H1 (cell line): Measurements from ENCODE around the gene FAT3. TPM values are rescaled to one million over a fixed set of nuclear protein-coding genes. Genes with fewer than 3 reads are reported as not detected.
A peak's percentile ranks its signal among the peaks of the same experiment; 100 is the strongest.

Experiments
- CTCF ChIA-PET: fragments of 300-600 bp; sonication (Branson Sonifier 250); formaldehyde crosslinking; loops from one replicate; lab custom pipeline; 2021; ENCODE audit not compliant: partially characterized antibody; lab: Charles Lee
- POLR2A ChIA-PET: fragments of 300-600 bp; sonication (Branson Sonifier 250); formaldehyde crosslinking; loops from one replicate; lab custom pipeline; 2021; ENCODE audit warnings: inconsistent platforms; ENCODE audit not compliant: partially characterized antibody; lab: Charles Lee
- DNase-seq, 2 experiments: peaks; one replicate each; pipeline versions ENCODE4 v3.0.0 to v3.0.0-alpha.2; 2010 to 2022; ENCODE audit warnings: low spot score in 2 of 2, low read depth in 1 of 2, mixed read lengths in 1 of 2
- FAIRE-seq: peaks from 2 replicates; lab custom pipeline; 2011; peaks lifted over from hg19 to GRCh38; lab: Jason Lieb, UNC
- H2AFZ ChIP-seq: 2 replicates; pipeline ENCODE4 v1.8.1; 2012; ENCODE audit warnings: low read length, inconsistent platforms
- H2AK5ac ChIP-seq: 2 replicates; pipeline ENCODE4 v1.6.1; 2013; ENCODE audit warnings: low read depth, low read length
- H2BK120ac ChIP-seq: replicated peaks from 2 replicates; pipeline ENCODE3; 2013; ENCODE audit warnings: low read depth, low read length, inconsistent platforms
- H2BK12ac ChIP-seq: 2 replicates; pipeline ENCODE4 v1.6.1; 2013; ENCODE audit warnings: low read depth, low read length
- H2BK15ac ChIP-seq: 2 replicates; pipeline ENCODE4 v1.6.1; 2013; ENCODE audit warnings: low read length
- H2BK20ac ChIP-seq: 2 replicates; pipeline ENCODE4 v1.6.1; 2013; ENCODE audit warnings: low read length
- H2BK5ac ChIP-seq: 2 replicates; pipeline ENCODE4 v1.6.1; 2013; ENCODE audit warnings: low read depth, low read length
- H3K14ac ChIP-seq: 2 replicates; pipeline ENCODE4 v1.6.1; 2013; ENCODE audit warnings: inconsistent platforms; ENCODE audit not compliant: insufficient read length
- H3K18ac ChIP-seq: 2 replicates; pipeline ENCODE4 v1.6.1; 2013; ENCODE audit warnings: low read length; ENCODE audit errors: extremely low read depth
- H3K23ac ChIP-seq: 2 replicates; pipeline ENCODE4 v1.6.1; 2013; ENCODE audit warnings: inconsistent platforms; ENCODE audit not compliant: insufficient read length
- H3K23me2 ChIP-seq: 2 replicates; pipeline ENCODE4 v1.6.1; 2013; ENCODE audit warnings: low read depth, low read length
- H3K27ac ChIP-seq: 2 replicates; pipeline ENCODE4 v1.6.1; 2011; ENCODE audit warnings: low read depth, low read length, inconsistent platforms
- H3K27me3 ChIP-seq, 4 experiments: replicated peaks in 1 of 4; 1 replicate in 1 of 4; 2 replicates in 3 of 4; pipeline versions ENCODE4 v1.6.1 to v1.8.1; 2011 to 2013; ENCODE audit warnings: low read length in 3 of 4, mild to moderate bottlenecking in 3 of 4, inconsistent platforms in 2 of 4, mixed read lengths in 2 of 4, moderate library complexity in 1 of 4; ENCODE audit not compliant: control insufficient read depth in 3 of 4, insufficient read depth in 3 of 4; ENCODE audit errors: extremely low read depth in 1 of 4
- H3K36me3 ChIP-seq, 4 experiments: 2 replicates each; pipeline versions ENCODE4 v1.6.1 to v1.8.1; 2011 to 2013; ENCODE audit warnings: mild to moderate bottlenecking in 4 of 4, low read length in 3 of 4, moderate library complexity in 2 of 4, control low read depth in 1 of 4, inconsistent platforms in 1 of 4; ENCODE audit not compliant: insufficient read depth in 4 of 4, control insufficient read depth in 2 of 4
- H3K4ac ChIP-seq: replicated peaks from 2 replicates; pipeline ENCODE3; 2013; ENCODE audit warnings: low read length, low read depth, mixed read lengths, inconsistent platforms; ENCODE audit not compliant: insufficient read length
- H3K4me1 ChIP-seq, 4 experiments: replicated peaks in 1 of 4; 1 replicate in 1 of 4; 2 replicates in 3 of 4; pipeline versions ENCODE4 v1.6.1 to v1.8.1; 2011 to 2013; ENCODE audit warnings: low read length in 3 of 4, inconsistent platforms in 2 of 4, mixed read lengths in 1 of 4; ENCODE audit not compliant: insufficient read depth in 4 of 4, control insufficient read depth in 3 of 4
- H3K4me2 ChIP-seq, 2 experiments: 2 replicates each; pipeline versions ENCODE4 v1.6.1 to v1.8.1; 2011 to 2013; ENCODE audit warnings: low read depth in 2 of 2, low read length in 2 of 2, control low read depth in 1 of 2, inconsistent platforms in 1 of 2, mild to moderate bottlenecking in 1 of 2; ENCODE audit not compliant: insufficient read depth in 1 of 2
- H3K4me3 ChIP-seq, 4 experiments: fragments of 200-600, 300-600 bp in 1 of 4; sonication (generic), shearing (Covaris generic), sonication (Bioruptor Twin) in 1 of 4; 2 replicates each; pipeline versions ENCODE4 v1.5.1 to v1.8.1; 2011 to 2016; ENCODE audit warnings: low read length in 4 of 4, low read depth in 3 of 4, control low read depth in 2 of 4, inconsistent platforms in 2 of 4, mild to moderate bottlenecking in 2 of 4, mixed read lengths in 1 of 4, moderate library complexity in 1 of 4; ENCODE audit not compliant: insufficient read depth in 2 of 4; ENCODE audit errors: extremely low read depth in 1 of 4
- H3K56ac ChIP-seq: replicated peaks from 2 replicates; pipeline ENCODE3; 2013; ENCODE audit warnings: low read depth, mild to moderate bottlenecking, mixed read lengths, low read length, inconsistent platforms; ENCODE audit not compliant: insufficient read length
- H3K79me1 ChIP-seq: 2 replicates; pipeline ENCODE4 v1.6.1; 2013; ENCODE audit warnings: low read depth, low read length, control low read depth
- H3K79me2 ChIP-seq, 2 experiments: 2 replicates each; pipeline versions ENCODE4 v1.6.1 to v1.8.1; 2012 to 2013; ENCODE audit warnings: low read length in 2 of 2, mild to moderate bottlenecking in 2 of 2, inconsistent platforms in 1 of 2; ENCODE audit not compliant: insufficient read depth in 2 of 2, control insufficient read depth in 1 of 2
- H3K9ac ChIP-seq, 4 experiments: replicated peaks in 1 of 4; 1 replicate in 1 of 4; 2 replicates in 3 of 4; pipeline versions ENCODE4 v1.6.1 to v1.8.1; 2011 to 2013; ENCODE audit warnings: low read depth in 3 of 4, low read length in 3 of 4, control low read depth in 2 of 4, mild to moderate bottlenecking in 2 of 4, moderate library complexity in 2 of 4, inconsistent platforms in 1 of 4; ENCODE audit errors: extremely low read depth in 1 of 4
- H3K9me3 ChIP-seq, 2 experiments: 2 replicates each; pipeline versions ENCODE4 v1.6.1 to v1.8.1; 2012 to 2013; ENCODE audit warnings: mild to moderate bottlenecking in 2 of 2, moderate library complexity in 2 of 2, control low read depth in 1 of 2, inconsistent platforms in 1 of 2, low read depth in 1 of 2, low read length in 1 of 2, mixed read lengths in 1 of 2; ENCODE audit not compliant: insufficient read depth in 2 of 2
- H4K20me1 ChIP-seq, 2 experiments: replicated peaks in 1 of 2; 2 replicates each; pipeline versions ENCODE3 to v1.8.1; 2011 to 2013; ENCODE audit warnings: inconsistent platforms in 2 of 2, low read length in 2 of 2, mild to moderate bottlenecking in 1 of 2; ENCODE audit not compliant: insufficient read depth in 2 of 2, control insufficient read depth in 1 of 2
- H4K5ac ChIP-seq: 2 replicates; pipeline ENCODE4 v1.6.1; 2013; ENCODE audit warnings: low read length, low read depth, mixed read lengths, inconsistent platforms; ENCODE audit not compliant: insufficient read length
- H4K8ac ChIP-seq: 2 replicates; pipeline ENCODE4 v1.8.0; 2013; ENCODE audit warnings: mild to moderate bottlenecking, moderate library complexity, low read length, inconsistent platforms; ENCODE audit not compliant: insufficient read depth; ENCODE audit errors: extremely low read depth
- H4K91ac ChIP-seq: replicated peaks from 2 replicates; pipeline ENCODE3; 2013; ENCODE audit warnings: low read length, mixed read lengths, inconsistent platforms; ENCODE audit not compliant: insufficient read length
- CEBPB ChIP-seq: IDR thresholded peaks from 2 replicates; pipeline ENCODE4 v1.6.1; 2012; ENCODE audit warnings: low read depth, low read length
- CHD1 ChIP-seq: IDR thresholded peaks from 2 replicates; pipeline ENCODE4 v1.6.1; 2012; ENCODE audit warnings: low read depth, low read length, improper control_type of control experiment
- CREB1 ChIP-seq: IDR thresholded peaks from 2 replicates; pipeline ENCODE4 v1.6.1; 2012; ENCODE audit warnings: inconsistent platforms
- CTBP2 ChIP-seq: IDR thresholded peaks from 2 replicates; pipeline ENCODE4 v1.7.0; 2011; ENCODE audit warnings: borderline replicate concordance, mild to moderate bottlenecking, moderate library complexity, mixed read lengths, low read length; ENCODE audit not compliant: insufficient read depth, insufficient read length
- KDM1A ChIP-seq: fragments of 200-600, 300-600 bp; sonication (generic); IDR thresholded peaks from 2 replicates; pipeline ENCODE4 v1.7.1; 2016; ENCODE audit warnings: mild to moderate bottlenecking, low read length, borderline replicate concordance
- POU5F1 ChIP-seq: IDR thresholded peaks from 2 replicates; pipeline ENCODE4 v1.6.1; 2011; ENCODE audit warnings: low read depth, mild to moderate bottlenecking, low read length, moderate library complexity
- TAF1 ChIP-seq: IDR thresholded peaks from 2 replicates; pipeline ENCODE4 v1.6.1; 2011; ENCODE audit warnings: mild to moderate bottlenecking, low read depth, low read length
- WGBS, 2 experiments: shearing (Covaris generic) in 1 of 2; methylation state at CpG; one replicate each; pipeline versions ENCODE4 v1.1.6 to v1.1.7; 2013 to 2015; ENCODE audit warnings: low lambda C conversion rate in 2 of 2, mixed read lengths in 2 of 2, inconsistent platforms in 1 of 2, low coverage in 1 of 2, missing lambda C conversion rate in 1 of 2; ENCODE audit not compliant: insufficient replicate concordance in 2 of 2, insufficient coverage in 1 of 2, insufficient read length in 1 of 2; ENCODE audit errors: extremely low coverage in 1 of 2, missing lambda C conversion rate in 1 of 2; 5-methylcytosine and 5-hydroxymethylcytosine counted together
- polyA plus RNA-seq, 7 experiments: library from polyadenylated mRNA; depleted of rRNA in 3 of 7; stranded (reverse) in 5 of 7; unstranded in 2 of 7; fragments of >200 nt in 5 of 7; fragments of 200-250 nt in 2 of 7; gene quantifications; 1 replicate in 5 of 7; 2 replicates in 1 of 7; 4 replicates in 1 of 7; pipeline versions ENCODE4 v1.2.1 to v1.2.3, GENCODE V29; 2011 to 2013; ENCODE audit warnings: missing spikeins in 2 of 7, mixed read lengths in 2 of 7
- total RNA-seq: library from RNA; stranded (reverse); fragmentation: NEBNext Ultra II Directional; extraction: Animal tissue kit (Norgen Biotek cat#: 25700); gene quantifications from 2 replicates; pipeline ENCODE4 v1.2.1, GENCODE V29; 2021
- TF ChIP-seq, protein P1 (sequence below), 3 experiments: IDR thresholded peaks; 1 replicate in 2 of 3; 2 replicates in 1 of 3; pipeline versions ENCODE4 v1.5.1 to v1.6.1; 2011; ENCODE audit warnings: low read length in 3 of 3, mild to moderate bottlenecking in 3 of 3, inconsistent platforms in 2 of 3, low read depth in 1 of 3, moderate library complexity in 1 of 3; ENCODE audit not compliant: insufficient read depth in 1 of 3; ENCODE audit errors: control extremely low read depth in 1 of 3

FAT3 gene
- total and polyA plus RNA-seq, 2 of the 8 experiments (the other 6 are each of a cell fraction or from before 2014, with no cell fraction given) = 7.2 to 18.4 TPM

DNA sequence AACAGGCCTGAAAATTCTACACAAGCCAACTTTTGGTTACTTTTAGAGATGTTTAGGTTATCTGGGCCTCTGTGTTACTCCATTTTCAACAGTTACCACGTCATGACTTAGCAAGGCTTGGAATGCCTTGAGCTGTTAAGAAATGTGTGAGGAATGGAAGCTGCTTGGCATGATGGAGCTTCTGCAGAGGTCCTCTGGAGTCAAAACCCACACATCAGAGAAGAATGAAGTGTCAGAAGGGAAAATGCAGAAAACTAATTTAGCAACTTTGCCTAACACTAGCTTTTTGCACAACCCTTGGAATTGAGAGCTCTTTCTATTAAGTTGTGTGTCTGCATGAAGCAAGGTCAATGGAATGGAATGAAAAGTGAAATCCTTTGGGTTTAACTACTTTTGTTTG lies 27.4 kb downstream of the FAT3 start:
- no peak overlapping the region for H2BK20ac ChIP-seq
- no peak overlapping the region for H3K4me2 ChIP-seq
- DNase-seq (no peak), FAIRE-seq (peak; percentile 52)
- no peak overlapping the region for H2BK12ac ChIP-seq
- no peak overlapping the region for H2BK15ac ChIP-seq
- no peak overlapping the region for H3K9ac ChIP-seq
- H4K91ac ChIP-seq = no peak overlapping the region
- H2BK120ac ChIP-seq = no peak overlapping the region
- WGBS, 2 experiments = 70% methylated on average over 1 of the region's 1 CpG; no CpG with 5 or more reads in 1 of the 2 experiments
- H4K20me1 ChIP-seq = no peaks in the 10 kb centered on the region
- H3K56ac ChIP-seq = no peak overlapping the region
- no peak overlapping the region for H4K8ac ChIP-seq
- H3K4me1 ChIP-seq = peaks cover 0 to 15% (median 4%) of the 10 kb centered on the region in 4 experiments; a peak in 4 of 7 replicates
- H3K4ac ChIP-seq = no peak overlapping the region
- H3K23me2 ChIP-seq = no peaks in the 10 kb centered on the region
- no peaks in the 10 kb centered on the region for H3K36me3 ChIP-seq
- H2AK5ac ChIP-seq = no peak overlapping the region
- POLR2A ChIA-PET = interaction anchor here (1.0 to 1.7 kb wide), 2 partner anchors 9 to 26 kb away, joined by 3 read pairs; no protein-coding TSS in a partner anchor
- H3K4me3 ChIP-seq = no peak overlapping the region
- H3K9me3 ChIP-seq = no peaks in the 10 kb centered on the region
- no peak overlapping the region for H2BK5ac ChIP-seq
- H3K18ac ChIP-seq = no peak overlapping the region
- H3K14ac ChIP-seq = no peak overlapping the region
- 0 out of 4 replicates have a peak, but pooled peaks cover 0 to 5% of the 10 kb centered on the region in 2 experiments for H3K79me2 ChIP-seq
- no peak overlapping the region for H4K5ac ChIP-seq
- no peak overlapping the region for H3K27ac ChIP-seq
- H3K79me1 ChIP-seq = no peaks in the 10 kb centered on the region
- TF ChIP-seq KDM1A (no peak), CREB1 (no peak), CHD1 (no peak), POU5F1 (no peak), CTBP2 (no peak), TAF1 (no peak), CEBPB (no peak)
- TF ChIP-seq, protein P1, sequence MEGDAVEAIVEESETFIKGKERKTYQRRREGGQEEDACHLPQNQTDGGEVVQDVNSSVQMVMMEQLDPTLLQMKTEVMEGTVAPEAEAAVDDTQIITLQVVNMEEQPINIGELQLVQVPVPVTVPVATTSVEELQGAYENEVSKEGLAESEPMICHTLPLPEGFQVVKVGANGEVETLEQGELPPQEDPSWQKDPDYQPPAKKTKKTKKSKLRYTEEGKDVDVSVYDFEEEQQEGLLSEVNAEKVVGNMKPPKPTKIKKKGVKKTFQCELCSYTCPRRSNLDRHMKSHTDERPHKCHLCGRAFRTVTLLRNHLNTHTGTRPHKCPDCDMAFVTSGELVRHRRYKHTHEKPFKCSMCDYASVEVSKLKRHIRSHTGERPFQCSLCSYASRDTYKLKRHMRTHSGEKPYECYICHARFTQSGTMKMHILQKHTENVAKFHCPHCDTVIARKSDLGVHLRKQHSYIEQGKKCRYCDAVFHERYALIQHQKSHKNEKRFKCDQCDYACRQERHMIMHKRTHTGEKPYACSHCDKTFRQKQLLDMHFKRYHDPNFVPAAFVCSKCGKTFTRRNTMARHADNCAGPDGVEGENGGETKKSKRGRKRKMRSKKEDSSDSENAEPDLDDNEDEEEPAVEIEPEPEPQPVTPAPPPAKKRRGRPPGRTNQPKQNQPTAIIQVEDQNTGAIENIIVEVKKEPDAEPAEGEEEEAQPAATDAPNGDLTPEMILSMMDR (IDR thresholded peaks at IDR 0.05; ENCODE audit: control extremely low read depth in 1 of 3, insufficient read depth in 1 of 3, low read depth in 1 of 3, low read length in 3 of 3) = no peak
- CTCF ChIA-PET = interaction anchor here (0.7 to 1.3 kb wide), 5 partner anchors 9 to 88 kb away, joined by 3 read pairs; no protein-coding TSS in a partner anchor
- H3K23ac ChIP-seq = no peak overlapping the region
- no peaks in the 10 kb centered on the region for H3K27me3 ChIP-seq
- no peak overlapping the region for H2AFZ ChIP-seq
